IMR-90 (cell line): ENCODE results near the gene ATP10D. TPM values are rescaled to one million over a fixed set of nuclear protein-coding genes. Genes with fewer than 3 reads are reported as not detected.

Experiments used
- ATAC-seq: fragments of 200-7000 bp; cut with Tn5 transposase; 2 replicates; pipeline ENCODE4 v1.9.1; 2020; ENCODE audit warnings: low read depth, mild to moderate bottlenecking, moderate library complexity
- BruUV-seq: library from RNA; stranded (reverse); fragments of 400-500 nt; replicated peaks from 2 replicates; lab custom pipeline; 2021; lab: Mats Ljungman, UMichigan
- CTCF ChIA-PET: fragments of 300-600 bp; formaldehyde crosslinking; extraction: SDS; loops from one replicate; lab custom pipeline; 2021; ENCODE audit warnings: antibody characterized with exemption; lab: Yijun Ruan, JAX
- POLR2A ChIA-PET: fragments of 300-600 bp; sonication (Branson Sonifier 250); formaldehyde crosslinking; loops from one replicate; lab custom pipeline; 2022; ENCODE audit warnings: antibody characterized with exemption; ENCODE audit not compliant: unreplicated experiment; lab: Charles Lee
- DNase-seq: peaks from one replicate; pipeline ENCODE4 v3.0.0; 2013
- H2AFZ ChIP-seq: replicated peaks from 2 replicates; pipeline ENCODE3; 2013; ENCODE audit warnings: low read length, mild to moderate bottlenecking; ENCODE audit not compliant: poor library complexity
- H2AK5ac ChIP-seq: 2 replicates; pipeline ENCODE4 v1.6.1; 2013; ENCODE audit warnings: low read depth, low read length, inconsistent platforms
- H2AK9ac ChIP-seq: replicated peaks from 2 replicates; pipeline ENCODE3; 2013; ENCODE audit warnings: mild to moderate bottlenecking, low read depth, low read length, moderate library complexity; ENCODE audit not compliant: poor library complexity
- H2BK120ac ChIP-seq: 2 replicates; pipeline ENCODE4 v1.6.1; 2013; ENCODE audit warnings: low read depth, low read length, inconsistent platforms
- H2BK15ac ChIP-seq: 3 replicates; pipeline ENCODE4 v1.6.1; 2013; ENCODE audit warnings: low read depth, low read length, inconsistent platforms
- H2BK20ac ChIP-seq: 2 replicates; pipeline ENCODE4 v1.6.1; 2013; ENCODE audit warnings: low read depth, mild to moderate bottlenecking, inconsistent platforms, low read length, moderate library complexity
- H2BK5ac ChIP-seq: 2 replicates; pipeline ENCODE4 v1.6.1; 2013; ENCODE audit warnings: mild to moderate bottlenecking, low read depth, low read length, inconsistent platforms; ENCODE audit not compliant: poor library complexity, severe bottlenecking
- H3K14ac ChIP-seq: replicated peaks from 2 replicates; pipeline ENCODE4 v1.6.1; 2013; ENCODE audit warnings: low read depth, low read length, inconsistent platforms
- H3K18ac ChIP-seq: 2 replicates; pipeline ENCODE4 v1.6.1; 2013; ENCODE audit warnings: low read depth, low read length, control low read depth
- H3K23ac ChIP-seq: 2 replicates; pipeline ENCODE4 v1.6.1; 2013; ENCODE audit warnings: low read depth, low read length, inconsistent platforms
- H3K27ac ChIP-seq: 2 replicates; pipeline ENCODE4 v1.5.1; 2013; ENCODE audit warnings: mild to moderate bottlenecking, control low read depth, low read length; ENCODE audit not compliant: insufficient read depth
- H3K27me3 ChIP-seq: 2 replicates; pipeline ENCODE4 v1.6.1; 2013; ENCODE audit warnings: low read length; ENCODE audit not compliant: control insufficient read depth, insufficient read depth
- H3K36me3 ChIP-seq: 2 replicates; pipeline ENCODE4 v1.6.1; 2013; ENCODE audit warnings: low read length, mixed read lengths; ENCODE audit not compliant: control insufficient read depth, insufficient read depth
- H3K4ac ChIP-seq: 2 replicates; pipeline ENCODE4 v1.6.1; 2013; ENCODE audit warnings: low read depth, low read length, inconsistent platforms
- H3K4me1 ChIP-seq: 2 replicates; pipeline ENCODE4 v1.6.1; 2013; ENCODE audit warnings: low read length, mixed read lengths; ENCODE audit not compliant: control insufficient read depth, insufficient read depth
- H3K4me2 ChIP-seq: 2 replicates; pipeline ENCODE4 v1.6.1; 2013; ENCODE audit warnings: low read depth, mild to moderate bottlenecking, control low read depth, low read length, moderate library complexity
- H3K4me3 ChIP-seq: 2 replicates; pipeline ENCODE4 v1.5.1; 2013; ENCODE audit warnings: low read depth, mild to moderate bottlenecking, control low read depth, low read length, moderate library complexity; ENCODE audit not compliant: insufficient read depth
- H3K56ac ChIP-seq: 2 replicates; pipeline ENCODE4 v1.6.1; 2013; ENCODE audit warnings: low read length, inconsistent platforms; ENCODE audit not compliant: insufficient read depth; ENCODE audit errors: extremely low read depth
- H3K79me1 ChIP-seq, 2 experiments: 2 replicates each; pipeline ENCODE4 v1.6.1; 2013; ENCODE audit warnings: low read length in 2 of 2, inconsistent platforms in 1 of 2, low read depth in 1 of 2
- H3K9ac ChIP-seq: 2 replicates; pipeline ENCODE4 v1.6.1; 2013; ENCODE audit warnings: low read depth, low read length, control low read depth
- H3K9me1 ChIP-seq: 2 replicates; pipeline ENCODE4 v1.6.1; 2013; ENCODE audit warnings: low read length, inconsistent platforms; ENCODE audit not compliant: insufficient read depth
- H3K9me3 ChIP-seq: 2 replicates; pipeline ENCODE4 v1.6.1; 2013; ENCODE audit warnings: low read length; ENCODE audit not compliant: control insufficient read depth, insufficient read depth
- H4K20me1 ChIP-seq: 2 replicates; pipeline ENCODE4 v1.6.1; 2013; ENCODE audit warnings: low read length, inconsistent platforms; ENCODE audit not compliant: insufficient read depth
- H4K5ac ChIP-seq: 2 replicates; pipeline ENCODE4 v1.6.1; 2013; ENCODE audit warnings: mild to moderate bottlenecking, low read depth, low read length, control low read depth
- H4K8ac ChIP-seq, 2 experiments: 2 replicates each; pipeline ENCODE4 v1.6.1; 2013; ENCODE audit warnings: low read depth in 2 of 2, low read length in 2 of 2, control low read depth in 1 of 2, inconsistent platforms in 1 of 2
- H4K91ac ChIP-seq: 2 replicates; pipeline ENCODE4 v1.6.1; 2013; ENCODE audit warnings: low read depth, low read length, inconsistent platforms; ENCODE audit not compliant: insufficient read depth
- BHLHE40 ChIP-seq: fragments of 150-350 bp; IDR thresholded peaks from 2 replicates; pipeline ENCODE4 v1.6.1; 2016; ENCODE audit warnings: mild to moderate bottlenecking, low read depth, low read length
- CHD1 ChIP-seq: IDR thresholded peaks from 2 replicates; pipeline ENCODE4 v1.6.1; 2012; ENCODE audit warnings: low read depth, low read length, improper control_type of control experiment
- MAFK ChIP-seq: IDR thresholded peaks from 2 replicates; pipeline ENCODE4 v1.6.1; 2012; ENCODE audit warnings: low read depth, low read length, improper control_type of control experiment
- MAZ ChIP-seq: IDR thresholded peaks from 2 replicates; pipeline ENCODE4 v1.6.1; 2012; ENCODE audit warnings: low read depth, mild to moderate bottlenecking, low read length, improper control_type of control experiment, moderate library complexity, borderline replicate concordance
- MXI1 ChIP-seq: IDR thresholded peaks from 2 replicates; pipeline ENCODE4 v1.6.1; 2012; ENCODE audit warnings: low read depth, mild to moderate bottlenecking, low read length, moderate library complexity, borderline replicate concordance
- POLR2A ChIP-seq: IDR thresholded peaks from 2 replicates; pipeline ENCODE4 v1.6.1; 2012; ENCODE audit warnings: mild to moderate bottlenecking, low read depth, low read length
- RCOR1 ChIP-seq: IDR thresholded peaks from 2 replicates; pipeline ENCODE4 v1.6.1; 2012; ENCODE audit warnings: mild to moderate bottlenecking, low read length, improper control_type of control experiment; ENCODE audit not compliant: insufficient replicate concordance
- RFX5 ChIP-seq: IDR thresholded peaks from 2 replicates; pipeline ENCODE4 v1.8.0; 2012; ENCODE audit warnings: low read depth, mild to moderate bottlenecking, low read length, moderate library complexity
- WGBS, 2 experiments: methylation state at CpG; one replicate each; pipeline versions ENCODE4 v1.1.5 to v1.1.7; 2013; ENCODE audit warnings: missing lambda C conversion rate in 2 of 2; ENCODE audit not compliant: insufficient read length in 1 of 2; ENCODE audit errors: extremely low coverage in 2 of 2; 5-methylcytosine and 5-hydroxymethylcytosine counted together
- dilution Hi-C: fragments of 300-500 bp; cut with HindIII; formaldehyde crosslinking; loops from one replicate; pipeline ENCODE4 v1.14.3; 2018; ENCODE audit warnings: low sequenced_read_pairs; ENCODE audit not compliant: unreplicated experiment
- in situ Hi-C: fragments of 300-500 bp; cut with MboI; formaldehyde crosslinking; loops from 3 replicates; pipeline ENCODE4 v1.14.3; 2019; ENCODE audit warnings: low sequenced_read_pairs, inconsistent platforms, mixed read lengths
- intact Hi-C: fragments of 100-400 bp; cut with micrococcal nuclease; formaldehyde crosslinking; loops from 2 replicates; pipeline ENCODE4 v1.10.0; 2022
- polyA plus RNA-seq, 3 experiments: library from polyadenylated mRNA; depleted of rRNA; stranded (reverse); fragments of >200 nt; gene quantifications; 2 replicates each; pipeline ENCODE4 v1.2.3, GENCODE V29; 2012; ENCODE audit warnings: low replicate concordance in 1 of 3
- total RNA-seq: library from RNA; depleted of rRNA; stranded (reverse); fragments of >200 nt; gene quantifications from 2 replicates; pipeline ENCODE4 v1.2.3, GENCODE V29; 2012
- TF ChIP-seq, protein P1 (sequence below): fragments of 150-350 bp; IDR thresholded peaks from 2 replicates; pipeline ENCODE4 v1.6.1; 2016; ENCODE audit warnings: low read depth, mild to moderate bottlenecking, low read length, moderate library complexity, borderline replicate concordance

The ATP10D gene
- total and polyA plus RNA-seq, 2 of the 4 experiments (the other 2 are of a cell fraction), result 28.9 to 135 TPM

DNA sequence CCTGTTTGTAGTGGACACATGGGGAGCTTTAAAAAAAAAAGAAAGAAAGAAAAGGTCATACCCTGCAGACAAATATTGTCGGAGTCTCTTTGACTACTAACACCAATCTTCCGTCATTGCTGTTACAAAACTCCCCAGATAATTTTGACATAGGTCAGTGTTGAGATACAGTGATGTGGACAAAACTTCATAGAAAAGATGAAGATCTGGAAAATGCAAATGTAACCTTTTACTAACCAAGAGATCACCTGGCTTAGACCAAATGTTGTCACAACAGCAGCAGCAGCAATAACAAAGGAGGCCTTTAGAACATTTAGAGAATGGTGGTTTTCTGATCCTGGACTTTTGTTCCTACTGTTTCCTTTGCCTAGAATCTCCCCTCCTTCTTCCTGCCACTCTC, 13.5 kb upstream of the ATP10D start:
- no peaks in the 10 kb centered on the region for H3K27me3 ChIP-seq
- no peak overlapping the region for H3K56ac ChIP-seq
- WGBS, 2 experiments, result no CpG with 5 or more reads among the region's 2 CpGs
- no peak overlapping the region for H3K18ac ChIP-seq
- intact Hi-C loops, result no loop called here
- H4K20me1 ChIP-seq, result no peaks in the 10 kb centered on the region
- peak overlapping the region in 1 of 2 experiments; percentile 2; a peak in 1 of 4 replicates for H4K8ac ChIP-seq
- peaks cover 5% of the 10 kb centered on the region; the same call in 1 of the 2 replicates for H3K4me1 ChIP-seq
- no peak overlapping the region for H3K4me2 ChIP-seq
- H3K27ac ChIP-seq, result no peak overlapping the region
- H2AK5ac ChIP-seq, result no peak overlapping the region
- H3K9me1 ChIP-seq, result no peaks in the 10 kb centered on the region
- H2BK5ac ChIP-seq, result no peak overlapping the region
- H2BK15ac ChIP-seq, result peak overlapping the region; percentile 77; the same call in 1 of the 3 replicates
- H3K4me3 ChIP-seq, result no peak overlapping the region
- H3K23ac ChIP-seq, result no peak overlapping the region
- H3K79me1 ChIP-seq, result no peaks in the 10 kb centered on the region
- H3K9ac ChIP-seq, result no peak overlapping the region
- H3K36me3 ChIP-seq, result no peaks in the 10 kb centered on the region
- no peak for TF ChIP-seq CHD1
- no peak for TF ChIP-seq MAFK
- no peak for TF ChIP-seq POLR2A
- TF ChIP-seq RCOR1, result no peak
- no peak for TF ChIP-seq BHLHE40
- no peak for TF ChIP-seq MAZ
- TF ChIP-seq RFX5, result no peak
- no peak for TF ChIP-seq MXI1
- TF ChIP-seq, protein P1, sequence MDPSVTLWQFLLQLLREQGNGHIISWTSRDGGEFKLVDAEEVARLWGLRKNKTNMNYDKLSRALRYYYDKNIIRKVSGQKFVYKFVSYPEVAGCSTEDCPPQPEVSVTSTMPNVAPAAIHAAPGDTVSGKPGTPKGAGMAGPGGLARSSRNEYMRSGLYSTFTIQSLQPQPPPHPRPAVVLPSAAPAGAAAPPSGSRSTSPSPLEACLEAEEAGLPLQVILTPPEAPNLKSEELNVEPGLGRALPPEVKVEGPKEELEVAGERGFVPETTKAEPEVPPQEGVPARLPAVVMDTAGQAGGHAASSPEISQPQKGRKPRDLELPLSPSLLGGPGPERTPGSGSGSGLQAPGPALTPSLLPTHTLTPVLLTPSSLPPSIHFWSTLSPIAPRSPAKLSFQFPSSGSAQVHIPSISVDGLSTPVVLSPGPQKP, result no peak
- no TSS peak for BruUV-seq
- ATAC-seq, result no peak
- dilution Hi-C loops, result no loop called here
- DNase-seq, result no peak
- no peak overlapping the region; the same call in 1 of the 2 replicates for H2BK120ac ChIP-seq
- H3K9me3 ChIP-seq, result no peaks in the 10 kb centered on the region
- no peak overlapping the region for H3K4ac ChIP-seq
- ChIA-PET POLR2A (no interaction called here), CTCF (interaction anchor here (0.6 to 1.2 kb wide), 3 partner anchors 10 to 394 kb away, joined by 3 to 4 read pairs (median 3); no protein-coding TSS in a partner anchor)
- no peak overlapping the region for H4K5ac ChIP-seq
- H2AK9ac ChIP-seq, result no peak overlapping the region
- no peak overlapping the region for H2BK20ac ChIP-seq
- H4K91ac ChIP-seq, result no peak overlapping the region
- in situ Hi-C loops, result no loop called here
- no peak overlapping the region; the same call in 1 of the 2 replicates for H3K14ac ChIP-seq
- H2AFZ ChIP-seq, result no peak overlapping the region
